SW 1271 (cell line): ENCODE results near the gene TRAFD1.
"Not testable (repeated sequence)": the region's sequence is repeated elsewhere in the genome, so short reads cannot be mapped to it uniquely, and the experiment has no call there.

ENCODE experiments used
- DNase-seq, 2 experiments: peaks; one replicate each; lab custom pipeline; 2025; lab: John Stamatoyannopoulos, UW

Gene TRAFD1, protein sequence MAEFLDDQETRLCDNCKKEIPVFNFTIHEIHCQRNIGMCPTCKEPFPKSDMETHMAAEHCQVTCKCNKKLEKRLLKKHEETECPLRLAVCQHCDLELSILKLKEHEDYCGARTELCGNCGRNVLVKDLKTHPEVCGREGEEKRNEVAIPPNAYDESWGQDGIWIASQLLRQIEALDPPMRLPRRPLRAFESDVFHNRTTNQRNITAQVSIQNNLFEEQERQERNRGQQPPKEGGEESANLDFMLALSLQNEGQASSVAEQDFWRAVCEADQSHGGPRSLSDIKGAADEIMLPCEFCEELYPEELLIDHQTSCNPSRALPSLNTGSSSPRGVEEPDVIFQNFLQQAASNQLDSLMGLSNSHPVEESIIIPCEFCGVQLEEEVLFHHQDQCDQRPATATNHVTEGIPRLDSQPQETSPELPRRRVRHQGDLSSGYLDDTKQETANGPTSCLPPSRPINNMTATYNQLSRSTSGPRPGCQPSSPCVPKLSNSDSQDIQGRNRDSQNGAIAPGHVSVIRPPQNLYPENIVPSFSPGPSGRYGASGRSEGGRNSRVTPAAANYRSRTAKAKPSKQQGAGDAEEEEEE

DNA sequence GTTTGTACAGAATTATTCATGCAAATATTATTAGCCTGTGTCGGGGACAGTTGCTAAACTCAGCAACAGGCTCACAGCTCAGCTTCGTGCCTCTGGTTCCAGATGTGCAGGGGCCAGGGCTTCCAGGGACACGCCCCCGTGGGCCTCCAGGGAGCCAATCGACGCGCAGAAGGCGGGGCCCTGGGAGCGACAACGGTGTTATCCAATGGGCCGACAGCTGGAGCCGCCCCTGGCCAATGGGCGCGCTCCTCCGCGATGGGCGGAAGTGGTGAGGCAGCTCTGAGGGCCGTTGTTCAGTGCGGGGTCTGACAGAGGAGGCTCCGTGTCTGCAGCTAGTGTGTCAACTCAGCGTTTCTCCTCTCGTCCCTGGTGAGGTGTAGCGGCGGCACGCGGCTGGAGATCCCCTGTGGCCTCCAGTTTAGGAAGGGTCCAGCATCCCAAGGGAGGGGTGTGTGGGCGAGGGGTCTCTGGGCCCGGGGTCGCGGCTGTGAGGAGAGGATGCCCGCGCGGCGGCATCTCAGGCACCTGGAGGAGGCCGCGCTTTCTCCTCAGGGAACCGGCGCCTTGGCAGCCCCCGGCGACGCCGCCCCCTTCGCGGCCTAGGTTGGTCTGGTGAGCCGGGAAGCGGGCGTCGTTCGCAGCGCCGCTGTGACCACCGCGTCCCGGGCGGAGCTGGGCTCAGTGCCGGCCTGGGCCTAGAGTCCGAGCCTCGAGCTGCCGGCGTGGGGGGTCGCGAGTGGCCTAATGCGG is at the start of gene TRAFD1:
TSS of gene TRAFD1 (plus strand) at position 311 of the 750 bp plus-strand sequence. CDS start 4,963 bp downstream, outside the sequence.
- peak; percentile 88 to 96 for DNase-seq

DNA sequence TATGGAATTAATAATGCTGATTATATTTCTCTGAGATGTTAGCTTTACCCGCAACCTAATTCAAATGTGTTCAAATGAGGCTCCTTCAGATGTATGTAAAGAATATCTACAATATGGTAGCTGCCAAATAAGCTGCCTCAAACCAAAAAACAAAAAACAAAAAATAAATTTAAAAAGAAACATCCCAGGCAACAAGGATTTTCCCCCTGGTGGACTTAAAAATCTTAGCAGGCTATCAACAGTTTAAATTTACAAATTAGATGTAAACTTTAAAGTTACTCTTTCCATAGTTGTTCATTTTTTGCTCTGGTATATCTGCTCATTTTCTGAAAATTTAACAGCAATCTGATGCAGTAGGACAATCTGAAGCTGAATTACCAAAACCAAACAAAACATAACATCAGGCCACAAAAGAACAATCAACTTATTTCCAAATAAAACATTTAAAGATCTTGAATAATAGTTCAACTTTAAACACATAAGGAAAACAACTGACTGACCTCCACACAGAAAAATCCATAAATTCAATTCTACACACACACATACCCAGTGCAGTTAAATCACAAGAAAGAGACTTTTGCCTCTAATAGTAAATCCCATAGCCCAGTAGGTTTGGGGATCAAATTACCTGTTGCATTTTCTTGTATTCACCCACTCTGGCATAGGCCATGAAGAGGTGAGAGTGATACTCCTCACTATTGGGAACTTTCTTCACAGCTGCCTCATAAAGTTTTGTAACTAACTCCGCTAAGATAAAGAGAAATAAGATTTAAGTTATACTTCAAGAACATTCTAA is 38.1 kb upstream of the TRAFD1 start:
- DNase-seq, result no peak

DNA sequence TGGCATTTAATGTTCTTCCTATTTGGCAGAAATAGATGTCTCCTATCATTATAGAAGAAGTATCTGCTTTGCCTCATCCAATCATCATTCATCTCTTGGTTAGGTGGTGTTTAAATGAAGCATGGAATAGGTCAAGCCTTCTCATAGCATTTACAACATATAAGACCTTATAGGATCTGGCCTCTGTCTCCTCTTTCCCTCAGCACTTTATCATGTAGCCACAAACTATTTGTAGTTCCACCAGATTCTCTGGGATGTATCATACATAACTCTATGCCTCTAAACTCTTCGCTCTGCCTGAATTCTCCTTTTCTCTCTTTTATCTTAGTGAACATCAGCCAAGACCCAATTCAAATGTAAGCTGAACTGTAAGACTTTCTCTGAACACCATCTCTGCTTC is 37.5 kb upstream of the TRAFD1 start:
- DNase-seq, result no peak

DNA sequence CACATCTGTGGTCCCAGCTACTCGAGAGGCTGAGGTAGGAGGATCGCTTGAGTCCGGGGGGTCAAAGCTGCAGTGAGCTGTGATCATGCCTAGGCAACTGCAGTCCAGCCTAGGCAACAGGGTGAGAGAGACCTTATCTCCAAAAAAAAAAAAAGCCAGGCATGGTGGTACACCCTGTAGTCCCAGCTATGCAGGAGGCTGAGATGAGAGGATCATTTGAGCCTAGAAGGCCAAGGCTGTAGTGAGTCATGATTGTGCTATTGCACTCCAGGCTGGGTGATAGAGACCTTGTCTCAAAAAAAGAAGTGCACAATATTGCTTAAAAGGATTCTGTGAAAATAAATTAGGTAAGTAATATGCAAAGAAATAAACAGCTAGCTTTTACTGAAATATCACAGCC is 33.8 kb upstream of the TRAFD1 start:
- no peak for DNase-seq

DNA sequence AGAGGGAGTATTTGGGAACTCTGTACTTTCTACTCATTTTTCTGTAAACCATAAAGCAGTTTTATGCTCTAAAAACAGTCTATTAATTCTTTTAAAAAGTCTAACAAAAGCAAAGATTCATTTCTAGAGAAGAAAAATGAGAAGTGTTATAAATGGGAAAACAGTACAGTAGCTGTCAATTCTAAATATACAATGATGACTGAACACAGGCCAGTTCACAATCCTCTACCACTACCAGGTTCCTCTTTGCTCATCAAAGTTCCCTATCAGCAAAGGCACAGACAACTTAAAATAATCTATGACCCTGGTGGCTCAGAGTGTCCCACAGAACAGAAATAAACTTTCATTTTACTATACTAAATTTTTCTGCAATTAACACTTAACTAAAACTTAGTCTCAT is 29.3 kb upstream of the TRAFD1 start:
- DNase-seq, result no peak

GRCh38 chr12:112096667-112097066 is 28.7 kb upstream of the TRAFD1 start:
- peak; percentile 33 to 73 for DNase-seq

GRCh38 chr12:112097641-112098040 is 27.7 kb upstream of the TRAFD1 start:
- DNase-seq, result no peak

GRCh38 chr12:112100500-112100899 is 24.9 kb upstream of the TRAFD1 start:
- not testable (repeated sequence) for DNase-seq

GRCh38 chr12:112102127-112102526 is 23.2 kb upstream of the TRAFD1 start:
- no peak for DNase-seq

- DNase-seq, result not testable (repeated sequence)
These were observed 22.6 kb upstream of the TRAFD1 start for GRCh38 chr12:112102746-112103145.

DNA sequence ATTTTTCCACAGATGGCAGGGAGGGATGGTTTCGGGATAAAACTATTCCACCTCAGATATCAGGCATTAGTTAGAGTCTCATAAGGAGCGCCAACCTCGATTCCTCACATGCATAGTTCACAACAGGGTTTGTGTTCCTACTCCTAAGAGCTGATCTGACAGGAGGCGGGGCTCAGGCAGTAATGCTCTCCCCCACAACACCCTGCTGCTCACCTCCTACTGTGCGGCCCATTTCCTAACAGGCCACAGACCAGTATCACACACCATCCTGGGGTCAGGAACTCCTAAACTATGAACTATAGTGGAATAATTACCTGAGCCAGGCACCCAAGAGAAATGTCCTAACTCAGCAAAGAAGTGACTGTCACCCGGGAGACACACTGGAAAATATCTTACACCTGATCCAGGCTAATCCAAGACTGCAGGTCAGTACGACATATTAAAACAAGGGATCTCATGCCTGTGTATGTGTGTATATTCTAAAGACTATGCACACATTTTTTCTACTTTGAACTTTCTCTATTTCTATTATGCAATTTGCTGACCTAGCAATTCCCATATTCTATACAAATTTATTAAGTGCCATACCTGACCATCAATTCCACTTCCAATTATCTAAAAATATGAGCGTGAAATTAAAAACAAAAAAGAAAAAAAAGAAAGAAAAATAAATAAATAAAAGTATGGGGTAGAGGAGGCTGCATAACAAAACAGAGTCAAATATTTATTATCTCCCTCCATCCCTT is 21.4 kb upstream of the TRAFD1 start:
- DNase-seq, result no peak

GRCh38 chr12:112105891-112106290 is 19.5 kb upstream of the TRAFD1 start:
- DNase-seq, result no peak

DNA sequence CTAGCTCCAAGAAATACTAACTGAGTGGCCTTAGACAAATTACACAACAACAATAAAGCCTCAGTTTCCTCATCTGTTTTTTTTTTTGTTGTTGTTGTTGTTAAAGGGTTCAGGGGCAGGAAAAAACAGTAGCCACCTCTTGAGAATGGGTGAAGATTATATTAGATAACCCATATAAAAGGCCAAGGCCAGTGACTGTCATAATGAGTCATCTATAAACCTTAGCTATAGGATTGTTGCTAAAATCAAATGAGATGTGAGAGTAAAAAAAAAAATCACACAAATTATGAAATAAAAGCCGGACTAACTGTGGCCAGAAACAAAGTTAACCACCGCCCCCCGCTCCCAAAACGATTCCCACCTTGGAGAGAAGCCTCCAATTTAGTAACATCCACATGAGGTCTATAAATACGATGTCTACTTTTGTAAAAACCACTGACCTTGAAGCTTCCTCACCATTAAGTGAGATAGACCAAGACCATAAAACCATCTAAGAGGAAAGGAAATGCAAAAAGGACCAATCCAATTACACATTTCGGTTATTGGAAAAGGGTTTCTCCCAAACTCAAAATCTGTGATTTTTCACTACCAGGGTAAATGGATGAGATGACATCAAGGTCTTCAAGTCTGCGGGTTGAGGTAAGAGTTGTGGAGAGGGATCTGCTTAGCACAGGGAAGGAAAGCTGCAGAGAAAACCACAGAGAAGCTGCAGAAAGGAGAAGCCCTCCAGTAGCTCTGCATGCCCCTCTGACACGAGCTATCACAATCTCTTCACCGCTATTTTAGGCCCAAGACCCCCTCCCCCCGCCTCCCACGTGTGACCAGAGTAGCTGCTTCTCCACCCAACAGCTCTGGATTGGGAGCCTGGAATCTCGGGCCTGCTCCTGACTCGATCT is 17.8 kb upstream of the TRAFD1 start:
- DNase-seq, result peak in 1 of 2 experiments; percentile 17

- DNase-seq, result peak; percentile 83 to 88
These were observed 16.9 kb upstream of the TRAFD1 start, which contains the start of gene NAA25 for GRCh38 chr12:112108202-112109079. TSS of gene NAA25 (minus strand) at chr12:112108783. CDS start at chr12:112108773, 10 bp downstream.

DNA sequence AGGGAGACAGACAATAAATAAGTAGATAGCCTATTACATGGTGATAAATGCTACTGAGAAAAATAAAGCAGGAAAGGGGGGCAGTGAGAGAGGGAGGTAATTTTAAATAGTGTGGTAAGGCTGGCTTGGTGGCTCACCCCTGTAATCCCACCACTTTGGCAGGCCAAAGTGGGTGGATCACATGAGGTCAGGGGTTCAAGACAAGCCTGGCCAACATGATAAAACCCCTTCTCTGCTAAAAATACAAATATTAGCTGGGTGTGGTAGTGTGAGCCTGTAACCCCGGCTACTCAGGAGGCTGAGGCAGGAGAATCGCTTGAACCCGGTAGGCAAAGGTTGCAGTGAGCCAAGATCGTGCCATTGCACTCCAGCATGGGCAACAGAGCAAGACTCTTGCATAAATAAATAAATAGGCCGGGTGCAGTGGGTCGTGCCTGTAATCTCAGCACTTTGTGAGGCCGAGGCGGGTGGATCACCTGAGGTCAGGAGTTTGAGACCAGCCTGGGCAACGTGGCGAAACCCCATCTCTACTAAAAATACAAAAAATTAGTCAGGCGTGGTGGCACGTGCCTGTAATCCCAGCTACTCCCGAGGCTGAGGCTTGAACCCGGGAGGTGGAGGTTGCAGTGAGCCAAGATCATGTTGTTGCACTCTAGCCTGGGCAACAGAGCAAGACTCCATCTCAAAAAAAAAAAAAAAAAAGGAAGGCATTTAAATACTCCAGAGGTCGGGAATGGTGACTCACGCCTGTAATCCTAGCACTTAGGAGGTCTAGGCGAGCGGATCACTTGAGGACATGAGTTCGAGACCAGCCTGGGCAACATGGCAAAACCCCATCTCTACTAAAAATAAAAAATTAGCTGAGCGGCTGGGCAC is 14.3 kb upstream of the TRAFD1 start:
- not testable (repeated sequence) for DNase-seq

DNA sequence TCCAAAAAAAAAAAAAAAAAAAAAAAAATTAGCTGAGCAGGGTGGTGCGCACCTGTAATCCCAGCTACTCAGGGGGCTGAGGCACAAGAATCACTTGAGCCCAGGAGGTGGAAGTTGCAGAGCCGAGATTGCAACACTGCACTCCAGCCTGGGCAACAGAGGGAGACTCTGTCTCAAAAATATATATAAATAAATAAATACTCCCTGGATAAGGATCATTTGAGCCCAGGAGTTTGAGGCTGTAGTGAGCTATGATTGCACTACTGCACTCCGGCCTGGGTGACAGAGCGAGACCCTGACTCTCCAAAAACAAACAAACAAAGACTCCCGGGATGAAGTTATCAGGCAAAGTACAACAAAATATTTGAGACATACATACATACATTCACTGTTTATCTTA is 13.4 kb upstream of the TRAFD1 start:
- no peak for DNase-seq

- no peak for DNase-seq
These were observed 12.8 kb upstream of the TRAFD1 start for GRCh38 chr12:112112409-112113133.
